Activated CD4-positive, CD25-positive, alpha-beta regulatory T cell treated with anti-CD3 and anti-CD28 coated beads, Interleukin-2, amount 50 U/mL, for 72 hours (primary cell): ENCODE data around the gene MMP14.
"Not testable (repeated sequence)": the region's sequence is repeated elsewhere in the genome, so short reads cannot be mapped to it uniquely, and the experiment has no call there.

ENCODE experiments used
- DNase-seq: peaks from one replicate; pipeline ENCODE4 v3.0.0; 2021

The MMP14 gene

DNA sequence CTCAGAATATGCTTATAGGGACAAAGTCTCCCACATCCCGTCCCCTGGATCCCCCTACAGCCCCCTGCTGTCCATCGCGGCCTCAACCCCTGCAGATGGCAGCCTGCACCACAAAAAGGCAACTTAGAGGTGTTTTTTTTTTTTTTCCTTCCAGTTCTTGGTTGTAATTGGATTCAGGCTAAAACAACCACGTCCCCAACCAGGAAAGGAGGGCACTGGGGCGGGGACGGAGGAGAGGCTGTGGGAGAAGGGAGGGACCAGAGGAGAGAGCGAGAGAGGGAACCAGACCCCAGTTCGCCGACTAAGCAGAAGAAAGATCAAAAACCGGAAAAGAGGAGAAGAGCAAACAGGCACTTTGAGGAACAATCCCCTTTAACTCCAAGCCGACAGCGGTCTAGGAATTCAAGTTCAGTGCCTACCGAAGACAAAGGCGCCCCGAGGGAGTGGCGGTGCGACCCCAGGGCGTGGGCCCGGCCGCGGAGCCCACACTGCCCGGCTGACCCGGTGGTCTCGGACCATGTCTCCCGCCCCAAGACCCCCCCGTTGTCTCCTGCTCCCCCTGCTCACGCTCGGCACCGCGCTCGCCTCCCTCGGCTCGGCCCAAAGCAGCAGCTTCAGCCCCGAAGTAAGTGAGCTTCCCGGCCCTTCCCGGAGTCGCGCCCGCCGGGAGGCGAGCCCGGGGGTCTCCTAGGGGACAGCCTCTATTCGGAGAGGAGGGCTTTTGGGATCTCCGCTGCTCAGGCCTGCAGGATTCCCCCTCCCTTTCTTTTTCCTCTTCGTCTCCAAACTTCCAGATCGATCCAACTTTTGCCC is at the start of gene MMP14:
Gene MMP14 (plus strand): TSS at position 285 of the 813 bp plus-strand sequence. CDS start 233 bp downstream, at position 518.
- no peak for DNase-seq

- no peak for DNase-seq
Measured at GRCh38 chr14:22786685-22787084, 49.7 kb upstream of the MMP14 start.

DNA sequence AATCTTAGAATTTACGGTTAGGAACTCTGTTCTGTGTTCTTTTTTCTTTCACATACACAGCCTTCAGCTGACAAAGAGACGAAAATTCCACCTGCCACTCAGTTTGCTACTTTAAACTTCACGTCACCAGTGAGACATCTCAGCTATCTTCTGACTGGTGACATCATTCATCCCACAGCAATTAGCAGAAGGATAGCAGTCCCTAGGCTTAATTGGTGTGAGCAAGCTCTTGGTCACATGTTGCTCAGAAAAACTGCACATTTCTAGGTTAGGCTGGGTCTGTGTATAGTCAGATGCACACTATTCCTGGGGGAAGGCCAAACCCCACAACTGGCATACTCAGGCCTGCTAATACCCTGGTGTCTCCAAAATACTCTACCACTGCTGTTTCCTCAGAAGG is 45.1 kb upstream of the MMP14 start:
- DNase-seq, result no peak

DNA sequence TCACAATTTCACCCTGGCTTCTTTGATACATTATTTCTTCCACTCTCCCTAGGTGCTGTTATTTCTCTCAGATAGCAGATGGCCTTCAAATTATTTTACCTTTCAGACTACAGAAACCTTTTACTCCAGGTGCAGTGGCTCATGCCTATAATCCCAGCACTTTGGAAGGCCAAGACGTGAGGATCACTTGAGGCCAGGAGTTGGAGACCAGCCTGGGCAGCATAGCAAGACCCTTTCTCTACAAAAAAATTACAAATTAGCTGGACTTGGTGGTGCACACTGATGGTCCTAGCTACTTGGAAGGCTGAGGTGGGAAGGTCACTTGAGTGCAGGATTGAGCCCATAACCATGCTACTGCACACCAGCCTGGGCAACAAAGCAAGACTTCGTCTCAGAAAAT is 44.2 kb upstream of the MMP14 start:
- no peak for DNase-seq

GRCh38 chr14:22793550-22793949 is 42.8 kb upstream of the MMP14 start:
- DNase-seq, result not testable (repeated sequence)

- no peak for DNase-seq
Measured at GRCh38 chr14:22793976-22794375, 42.4 kb upstream of the MMP14 start.

DNA sequence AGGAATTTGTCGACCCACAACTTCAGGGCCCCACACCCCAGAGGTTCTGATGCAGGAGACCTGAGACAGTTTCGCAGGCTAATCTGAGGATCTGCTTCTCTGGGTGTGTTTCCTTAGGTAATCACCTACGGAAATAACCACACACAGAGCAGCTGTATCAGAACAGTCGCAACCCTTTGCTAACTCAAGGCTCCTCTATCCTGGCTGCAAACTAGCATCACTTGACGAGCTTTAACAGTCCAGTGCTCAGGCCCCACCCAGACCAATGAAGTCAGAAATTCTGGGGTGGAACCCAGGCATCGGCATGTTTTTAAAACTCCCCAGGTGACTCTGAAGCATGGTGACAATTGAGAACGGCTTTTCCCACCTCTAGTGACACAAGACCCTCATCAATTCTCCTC is 41.8 kb upstream of the MMP14 start:
- DNase-seq, result no peak

GRCh38 chr14:22796087-22796707 is 40.2 kb upstream of the MMP14 start:
- DNase-seq, result no peak

- no peak for DNase-seq
Measured at GRCh38 chr14:22797017-22797917, 39.1 kb upstream of the MMP14 start.

GRCh38 chr14:22798528-22798927 is 37.9 kb upstream of the MMP14 start:
- DNase-seq, result no peak

GRCh38 chr14:22800346-22800745 is 36.0 kb upstream of the MMP14 start:
- no peak for DNase-seq

GRCh38 chr14:22801716-22802115 is 34.7 kb upstream of the MMP14 start:
- DNase-seq, result no peak

DNA sequence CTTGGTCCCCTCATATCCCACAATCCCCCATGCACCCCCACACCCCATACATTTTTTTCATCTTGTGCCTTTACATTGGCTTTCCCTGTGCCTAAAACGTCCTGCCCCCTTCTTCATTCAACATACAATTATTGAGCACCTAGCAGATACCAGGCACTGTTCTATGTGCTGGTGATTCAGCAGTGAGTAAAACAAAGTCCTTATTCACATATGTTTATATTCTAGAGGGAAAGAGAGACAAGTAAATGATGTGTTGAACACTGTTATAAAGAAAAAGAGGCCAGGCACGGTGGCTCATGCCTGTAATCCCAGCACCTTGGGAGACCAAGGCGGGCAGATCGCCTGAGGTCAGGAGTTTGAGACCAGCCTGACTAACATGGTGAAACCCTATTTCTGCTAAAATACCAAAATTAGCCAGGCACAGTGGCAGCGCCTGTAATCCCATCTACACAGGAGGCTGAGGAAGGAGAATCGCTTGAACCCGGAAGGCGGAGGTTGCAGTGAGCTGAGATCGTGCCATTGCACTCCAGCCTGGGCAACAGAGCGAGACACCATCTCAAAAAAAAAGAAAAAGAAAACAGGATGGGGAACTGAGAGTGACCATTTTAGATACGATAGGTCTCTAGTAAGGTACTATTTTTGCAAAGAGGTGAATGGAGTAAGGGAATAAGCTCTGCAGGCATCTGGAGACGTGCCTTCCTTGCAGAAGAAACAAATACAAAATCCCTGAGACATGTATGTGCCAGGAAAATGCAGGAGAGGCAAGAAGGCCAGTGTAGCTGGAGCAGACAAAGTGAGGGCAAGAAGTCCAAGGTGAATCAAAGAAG is 33.3 kb upstream of the MMP14 start:
- DNase-seq, result no peak

DNA sequence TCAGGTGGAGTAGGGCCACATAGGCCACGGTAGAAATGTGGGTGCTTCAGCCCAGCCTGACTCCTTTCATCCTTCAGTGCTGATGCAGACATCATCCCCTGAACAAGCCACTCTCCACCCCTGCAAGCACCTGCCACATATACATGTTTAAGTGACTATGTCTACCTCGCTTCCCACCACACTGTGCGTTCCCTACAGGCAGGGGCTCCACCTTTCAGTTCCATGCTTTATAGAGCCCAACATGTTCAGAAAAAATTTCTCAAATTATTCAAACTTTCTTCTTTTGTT is 32.8 kb upstream of the MMP14 start:
- no peak for DNase-seq

DNA sequence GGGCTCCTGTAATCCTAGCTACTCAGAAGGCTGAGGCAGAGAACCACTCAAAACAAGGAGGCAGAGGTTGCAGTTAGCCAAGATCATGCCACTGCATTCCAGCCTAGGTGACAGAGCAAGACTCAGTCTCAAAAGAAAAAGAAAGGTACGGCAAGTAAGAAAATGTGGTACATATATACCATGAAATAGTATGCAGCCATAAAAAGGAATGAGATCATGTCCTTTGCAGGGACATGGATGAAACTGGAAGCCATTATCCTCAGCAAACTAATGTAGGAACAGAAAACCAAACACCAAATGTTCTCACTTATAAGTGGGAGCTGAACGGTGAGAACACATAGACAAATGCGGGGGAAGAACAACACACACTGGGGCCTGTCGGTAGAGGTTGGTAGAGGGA is 31.1 kb upstream of the MMP14 start:
- not testable (repeated sequence) for DNase-seq

DNA sequence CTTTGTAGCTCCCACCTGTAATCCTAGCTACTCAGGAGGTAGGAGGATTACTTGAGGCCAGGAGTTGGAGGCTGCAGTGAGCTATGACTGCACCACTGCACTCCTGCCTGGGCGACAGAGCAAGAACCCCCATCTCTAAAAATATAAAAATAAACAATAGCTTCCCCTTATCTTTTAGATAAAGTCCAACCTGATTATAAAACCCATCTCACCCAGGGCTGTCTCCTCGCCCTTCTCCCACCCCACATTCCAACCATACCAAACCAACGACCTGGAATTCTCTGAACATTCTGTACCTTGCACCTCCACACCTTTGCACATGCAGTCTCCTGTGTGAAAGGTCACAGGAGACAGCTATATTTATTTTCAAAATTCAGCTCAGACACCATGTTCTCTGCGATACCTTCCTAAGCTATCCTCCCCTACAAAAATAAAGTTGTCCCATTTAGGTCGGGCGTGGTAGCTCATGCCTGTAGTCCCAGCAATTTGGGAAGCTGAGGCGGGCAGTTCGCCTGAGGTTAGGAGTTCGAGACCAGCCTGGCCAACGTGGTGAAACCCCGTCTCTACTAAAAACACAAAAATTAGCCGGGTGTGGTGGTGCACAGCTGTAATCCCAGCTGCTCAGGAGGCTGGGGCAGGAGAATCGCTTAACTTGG is 28.8 kb upstream of the MMP14 start:
- no peak for DNase-seq

GRCh38 chr14:22808388-22809209 is 27.8 kb upstream of the MMP14 start:
- no peak for DNase-seq

DNA sequence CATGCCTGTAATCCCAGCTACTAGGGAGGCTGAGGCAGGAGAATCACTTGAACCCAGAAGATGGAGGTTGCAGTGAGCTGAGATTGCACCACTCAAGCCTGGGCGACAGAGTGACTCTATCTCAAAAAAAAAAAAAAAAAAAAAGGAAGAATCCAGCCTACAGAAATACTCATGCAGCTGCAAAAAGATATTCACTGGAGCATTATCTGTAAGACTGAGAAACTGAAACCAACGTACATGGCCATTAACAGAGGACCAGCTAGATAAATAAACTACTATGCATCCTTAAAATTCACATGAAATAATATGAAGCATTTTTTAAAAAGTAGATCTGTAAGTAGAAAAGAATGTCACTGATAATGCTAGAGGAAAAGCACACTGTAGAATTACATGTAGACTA is 24.7 kb upstream of the MMP14 start:
- no peak for DNase-seq

DNA sequence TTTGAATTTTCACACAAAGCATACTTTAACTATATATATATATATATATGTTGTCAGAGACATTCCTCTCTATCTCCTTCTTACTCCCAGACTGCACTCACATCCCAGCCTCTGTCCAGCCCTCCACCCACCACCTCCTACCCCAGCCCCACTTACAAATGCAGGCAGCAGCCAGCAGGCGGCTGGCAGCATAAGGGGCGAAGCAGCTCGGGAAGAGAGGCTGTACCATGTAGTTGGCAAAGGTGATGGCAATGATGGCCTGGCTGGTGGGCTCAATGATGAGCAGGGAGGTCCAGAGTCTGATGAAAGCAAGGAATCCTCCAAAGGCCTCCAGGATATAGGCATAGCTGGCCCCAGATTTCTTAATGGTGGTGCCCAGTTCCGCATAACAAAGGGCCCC is 23.6 kb upstream of the MMP14 start:
- no peak for DNase-seq

DNA sequence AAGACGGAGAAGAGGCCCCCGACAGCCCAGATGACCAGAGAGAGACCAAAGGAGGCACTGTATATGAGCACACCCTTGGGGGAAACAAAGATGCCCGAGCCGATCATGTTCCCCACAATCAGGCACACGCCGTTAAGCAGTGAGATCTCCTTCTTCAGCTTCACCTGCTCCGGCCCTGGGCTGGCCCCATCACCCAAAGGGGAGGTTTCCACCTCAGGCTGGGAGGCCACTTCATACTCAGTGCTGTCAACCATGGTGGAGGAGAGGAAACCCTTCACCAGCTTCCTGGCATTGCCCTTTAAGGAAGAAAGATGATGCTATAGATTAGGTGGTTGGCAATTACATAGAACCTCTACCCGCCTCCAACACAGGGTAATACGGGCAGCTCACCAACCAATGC is 23.2 kb upstream of the MMP14 start:
- no peak for DNase-seq

DNA sequence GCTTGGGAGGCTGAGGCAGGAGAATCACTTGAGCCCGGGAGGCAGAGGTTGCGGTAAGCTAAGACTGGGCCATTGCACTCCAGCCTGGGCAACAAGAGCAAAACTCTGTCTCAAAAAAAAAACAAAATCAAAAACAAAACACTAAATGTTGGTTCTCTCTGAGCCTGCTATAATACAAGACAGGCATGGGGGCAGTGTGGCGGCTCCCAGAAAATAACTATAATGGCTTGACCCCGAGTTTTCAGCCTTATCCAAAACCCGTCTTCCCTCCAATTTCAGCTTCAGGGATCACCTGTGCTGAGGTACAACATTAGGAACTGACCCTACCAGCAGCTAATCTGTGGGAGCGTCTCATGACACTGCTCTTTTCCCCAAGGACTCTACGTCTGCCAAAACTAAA is 22.0 kb upstream of the MMP14 start:
- no peak for DNase-seq
